T-helper 1 cell treated with Interleukin-12 subunit alpha and Interleukin-12 subunit beta and Interleukin-4 antibody, amounts not matched to agents 30 μg/mL and 1 μg/mL, for 36 hours (primary cell): Measurements from ENCODE around the gene SCO1.
A peak's percentile ranks its signal among the peaks of the same experiment; 100 is the strongest.
"Not testable (repeated sequence)": the region's sequence is repeated elsewhere in the genome, so short reads cannot be mapped to it uniquely, and the experiment has no call there.

Source experiments
- H3K27ac Mint-ChIP-seq: one replicate; pipeline ENCODE4 v1.8.0; 2021; ENCODE audit warnings: mild to moderate bottlenecking, mixed read lengths
- H3K27me3 Mint-ChIP-seq: one replicate; pipeline ENCODE4 v1.8.0; 2021; ENCODE audit warnings: low read depth, mixed read lengths
- H3K36me3 Mint-ChIP-seq: one replicate; pipeline ENCODE4 v1.8.0; 2021; ENCODE audit warnings: low read depth, mixed read lengths
- H3K4me1 Mint-ChIP-seq: one replicate; pipeline ENCODE4 v1.8.0; 2021; ENCODE audit warnings: low read depth, mixed read lengths
- H3K4me3 Mint-ChIP-seq: one replicate; pipeline ENCODE4 v1.8.0; 2021; ENCODE audit warnings: mild to moderate bottlenecking, moderate library complexity, mixed read lengths
- H3K9me3 Mint-ChIP-seq: one replicate; pipeline ENCODE4 v1.8.0; 2021; ENCODE audit warnings: mixed read lengths

Gene SCO1

GRCh38 chr17:10732121-10732520 is 34.8 kb upstream of the SCO1 start:
- not testable (repeated sequence) for H3K9me3 Mint-ChIP-seq, H3K27ac Mint-ChIP-seq, H3K36me3 Mint-ChIP-seq, H3K4me3 Mint-ChIP-seq
- peaks cover 14% of the 10 kb centered on the region for H3K4me1 Mint-ChIP-seq
- peaks cover 27% of the 10 kb centered on the region for H3K27me3 Mint-ChIP-seq

GRCh38 chr17:10731408-10731879 is 34.1 kb upstream of the SCO1 start:
- Mint-ChIP-seq H3K4me1 (peaks cover 13% of the 10 kb centered on the region), H3K27ac (no peak overlapping the region), H3K4me3 (no peak overlapping the region), H3K9me3 (no peaks in the 10 kb centered on the region), H3K36me3 (peaks cover 1% of the 10 kb centered on the region), H3K27me3 (peaks cover 28% of the 10 kb centered on the region)

DNA sequence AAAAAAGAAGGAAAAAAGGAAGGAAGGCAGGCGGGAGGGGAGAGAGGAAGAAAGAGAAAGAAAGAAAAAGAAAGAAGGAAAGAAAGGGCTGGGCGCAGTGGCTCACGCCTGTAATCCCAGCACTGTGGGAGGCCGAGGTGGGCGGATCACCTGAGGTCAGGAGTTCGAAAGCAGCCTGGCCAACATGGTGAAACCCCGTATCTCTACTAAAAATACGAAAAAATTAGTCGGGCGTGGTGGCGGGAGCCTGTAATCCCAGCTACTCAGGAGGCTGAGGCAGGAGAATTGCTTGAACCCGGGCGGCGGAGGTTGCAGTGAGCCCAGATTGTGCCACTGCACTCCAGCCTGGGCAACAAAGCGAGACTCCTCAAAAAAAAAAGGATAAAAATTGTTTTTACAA is 32.9 kb upstream of the SCO1 start:
- H3K27ac Mint-ChIP-seq = peak overlapping the region; percentile 63
- H3K9me3 Mint-ChIP-seq, H3K36me3 Mint-ChIP-seq: not testable (repeated sequence)
- H3K4me1 Mint-ChIP-seq = peaks cover 13% of the 10 kb centered on the region
- peak overlapping the region; percentile 99 for H3K4me3 Mint-ChIP-seq
- peaks cover 28% of the 10 kb centered on the region for H3K27me3 Mint-ChIP-seq

DNA sequence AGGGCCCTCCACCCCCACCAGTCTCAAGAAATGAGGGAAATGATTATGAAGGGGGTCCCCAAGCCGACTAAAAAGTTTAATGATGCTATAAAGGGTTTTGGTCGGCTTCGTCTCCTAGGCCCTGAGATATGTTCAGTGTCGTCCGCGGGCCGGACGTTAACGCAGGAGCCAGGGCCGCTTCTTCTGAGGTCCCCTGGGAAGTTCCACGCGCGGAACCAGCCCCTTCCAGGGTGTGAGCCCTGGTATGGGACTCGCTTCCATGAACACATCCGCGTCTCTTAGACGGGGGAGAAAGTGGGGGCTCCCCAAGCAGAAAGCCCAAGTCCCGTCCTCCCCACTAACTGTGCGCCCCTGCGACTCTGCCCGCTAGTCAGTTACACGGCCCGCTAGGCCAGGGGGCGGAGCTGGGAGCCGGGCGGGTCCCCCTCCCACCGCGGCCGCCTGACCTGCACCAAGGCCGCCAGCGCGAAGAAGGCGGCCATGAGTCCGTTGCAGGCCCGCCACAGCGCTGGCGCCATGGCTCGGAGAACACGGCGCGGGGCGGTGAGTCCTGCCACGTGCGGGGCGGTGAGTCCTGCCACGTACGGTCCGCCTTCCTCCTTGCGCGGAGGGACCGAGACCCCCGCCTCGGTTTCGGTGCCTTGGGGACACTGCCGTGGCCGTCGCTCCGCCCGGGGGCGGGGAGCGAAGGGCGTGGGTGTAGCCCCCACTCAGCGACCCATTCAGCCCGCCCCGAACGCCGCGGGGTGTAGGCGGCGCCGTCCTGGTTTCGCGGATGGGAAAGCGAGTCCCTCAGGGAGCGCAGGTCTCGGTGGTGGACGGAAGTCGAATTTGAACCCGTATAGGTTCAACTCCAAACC is 32.2 kb upstream of the SCO1 start, which contains the start of gene TMEM220:
Gene TMEM220, minus strand, starts transcription at position 690 of the 860 bp plus-strand sequence. Its CDS starts 172 bp downstream, at position 518.
- Mint-ChIP-seq H3K27ac (peak within 1 kb of the TSS; percentile 63), H3K36me3 (peaks cover 1% of the 10 kb centered on the region), H3K9me3 (no peaks in the 10 kb centered on the region)

GRCh38 chr17:10728331-10728892 is 31.1 kb upstream of the SCO1 start:
- no peak overlapping the region for H3K4me3 Mint-ChIP-seq
- H3K9me3 Mint-ChIP-seq = no peaks in the 10 kb centered on the region
- no peak overlapping the region for H3K27ac Mint-ChIP-seq
- peaks cover 13% of the 10 kb centered on the region for H3K4me1 Mint-ChIP-seq
- peaks cover 24% of the 10 kb centered on the region for H3K27me3 Mint-ChIP-seq
- H3K36me3 Mint-ChIP-seq = peaks cover 1% of the 10 kb centered on the region

More for the DNA sequence above, 32.2 kb upstream of the SCO1 start, which contains the start of gene TMEM220:
- Mint-ChIP-seq H3K27me3 (peaks cover 27% of the 10 kb centered on the region), H3K4me3 (peak within 1 kb of the TSS; percentile 99), H3K4me1 (peaks cover 13% of the 10 kb centered on the region)

- peaks cover 13% of the 10 kb centered on the region for H3K4me1 Mint-ChIP-seq
- H3K27me3 Mint-ChIP-seq = peaks cover 18% of the 10 kb centered on the region
- H3K4me3 Mint-ChIP-seq = no peak overlapping the region
- no peaks in the 10 kb centered on the region for H3K9me3 Mint-ChIP-seq
- H3K27ac Mint-ChIP-seq = no peak overlapping the region
- peaks cover 1% of the 10 kb centered on the region for H3K36me3 Mint-ChIP-seq
Observed at GRCh38 chr17:10727192-10727591, 29.9 kb upstream of the SCO1 start.

- Mint-ChIP-seq H3K9me3 (no peaks in the 10 kb centered on the region), H3K36me3 (peaks cover 1% of the 10 kb centered on the region), H3K27me3 (peaks cover 15% of the 10 kb centered on the region), H3K4me3 (no peak overlapping the region), H3K4me1 (peaks cover 13% of the 10 kb centered on the region), H3K27ac (no peak overlapping the region)
Observed at GRCh38 chr17:10726196-10726595, 28.9 kb upstream of the SCO1 start.

DNA sequence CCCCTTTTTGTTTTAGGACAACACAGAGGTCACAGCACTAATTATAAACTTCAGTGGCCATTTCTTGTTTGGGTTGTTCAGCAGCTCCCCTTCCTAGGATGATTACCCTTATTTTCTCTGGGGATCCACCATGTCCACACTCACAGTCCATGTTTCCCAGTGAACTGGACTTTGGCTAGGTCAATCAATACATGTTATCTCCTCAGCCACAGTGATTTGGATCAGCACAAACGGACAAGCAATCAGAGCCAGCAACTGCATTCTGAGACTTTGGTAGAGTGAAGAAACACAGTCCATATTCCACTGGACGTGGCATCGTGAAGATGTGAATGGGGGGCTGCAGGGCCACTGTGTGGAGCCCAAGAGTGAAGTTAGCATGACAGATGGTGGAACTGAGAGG is 27.9 kb upstream of the SCO1 start:
- Mint-ChIP-seq H3K36me3 (peaks cover 1% of the 10 kb centered on the region), H3K4me1 (peaks cover 6% of the 10 kb centered on the region), H3K4me3 (no peak overlapping the region), H3K9me3 (no peaks in the 10 kb centered on the region), H3K27ac (no peak overlapping the region), H3K27me3 (peaks cover 9% of the 10 kb centered on the region)

DNA sequence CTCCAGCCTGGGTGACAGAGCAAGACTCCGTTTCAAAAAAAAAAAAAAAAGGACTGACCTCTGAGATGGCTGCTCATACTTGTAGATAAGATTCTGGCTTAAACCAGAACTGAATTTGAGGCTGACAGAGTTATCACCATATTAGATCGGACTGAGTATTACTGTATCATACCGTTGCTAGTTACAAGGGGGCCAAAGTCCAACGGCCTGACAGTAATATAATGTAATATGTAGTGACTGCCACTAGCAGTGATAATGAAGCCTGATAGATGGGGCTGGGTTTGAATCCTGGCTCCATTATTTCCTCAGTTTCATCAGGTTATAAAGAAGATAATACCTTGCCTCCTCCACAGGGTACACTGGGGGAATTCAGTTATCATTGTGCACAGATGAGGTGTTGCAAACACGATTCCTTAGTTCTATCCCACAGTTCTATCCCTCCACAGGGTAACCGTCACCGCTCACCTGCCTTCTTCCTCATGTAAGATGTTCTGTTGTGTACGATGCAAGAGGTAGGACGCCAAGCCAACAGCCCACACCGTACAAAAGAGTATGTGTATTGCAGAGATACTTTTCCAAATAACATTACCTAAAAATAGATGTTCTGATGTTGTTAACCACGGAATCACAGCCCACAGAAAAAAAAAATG is 27.3 kb upstream of the SCO1 start:
- Mint-ChIP-seq H3K27ac (no peak overlapping the region), H3K4me1 (peaks cover 3% of the 10 kb centered on the region), H3K9me3 (no peaks in the 10 kb centered on the region), H3K36me3 (peaks cover 1% of the 10 kb centered on the region), H3K27me3 (peaks cover 5% of the 10 kb centered on the region), H3K4me3 (no peak overlapping the region)

DNA sequence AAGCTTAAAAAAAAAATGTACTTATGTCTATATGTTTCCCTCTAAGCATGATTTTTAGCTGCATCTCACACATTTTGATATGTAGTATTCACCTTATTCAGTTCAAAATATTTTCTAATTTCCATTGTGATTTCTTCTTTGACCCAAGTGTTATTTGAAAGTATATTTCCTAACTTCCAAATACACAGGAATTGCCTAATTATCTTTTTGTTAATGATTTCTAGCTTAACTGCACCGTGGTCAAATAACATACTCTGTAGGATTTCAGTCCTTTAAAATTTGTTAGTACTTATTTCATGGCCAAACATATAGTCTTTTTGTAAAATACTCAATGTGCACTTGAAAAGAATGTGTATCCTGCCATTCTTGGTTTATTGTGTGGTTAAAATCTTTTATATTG is 21.2 kb upstream of the SCO1 start:
- Mint-ChIP-seq H3K27ac (no peak overlapping the region), H3K27me3 (no peaks in the 10 kb centered on the region), H3K4me1 (no peaks in the 10 kb centered on the region), H3K4me3 (no peak overlapping the region), H3K9me3 (no peaks in the 10 kb centered on the region), H3K36me3 (peaks cover 3% of the 10 kb centered on the region)

DNA sequence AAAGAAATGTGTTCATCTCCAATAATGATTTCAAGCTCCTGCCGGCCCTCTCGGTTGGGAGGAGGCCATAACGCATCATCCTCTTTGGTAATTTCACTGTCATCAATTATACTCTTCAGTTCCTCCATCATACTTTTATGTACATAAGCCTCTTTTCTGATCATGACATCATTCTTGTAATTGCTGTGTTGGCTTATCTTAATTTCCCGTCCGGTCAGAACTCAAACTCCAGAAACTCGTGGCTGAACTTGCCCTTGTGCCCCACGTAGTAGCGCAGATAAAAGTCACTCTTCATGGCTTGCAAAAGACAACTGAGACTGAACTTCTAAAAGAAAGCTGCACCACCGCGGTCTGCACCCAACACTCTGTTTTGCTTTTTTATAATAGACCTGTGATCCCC is 18.9 kb upstream of the SCO1 start:
- Mint-ChIP-seq H3K9me3 (no peaks in the 10 kb centered on the region), H3K4me3 (no peak overlapping the region), H3K27me3 (no peaks in the 10 kb centered on the region), H3K4me1 (no peaks in the 10 kb centered on the region), H3K27ac (no peak overlapping the region), H3K36me3 (peaks cover 19% of the 10 kb centered on the region)

GRCh38 chr17:10713318-10713717 is 16.0 kb upstream of the SCO1 start:
- peaks cover 38% of the 10 kb centered on the region for H3K36me3 Mint-ChIP-seq
- no peaks in the 10 kb centered on the region for H3K27me3 Mint-ChIP-seq
- no peaks in the 10 kb centered on the region for H3K9me3 Mint-ChIP-seq
- H3K4me1 Mint-ChIP-seq = peaks cover 6% of the 10 kb centered on the region
- H3K27ac Mint-ChIP-seq = no peak overlapping the region
- H3K4me3 Mint-ChIP-seq = no peak overlapping the region

DNA sequence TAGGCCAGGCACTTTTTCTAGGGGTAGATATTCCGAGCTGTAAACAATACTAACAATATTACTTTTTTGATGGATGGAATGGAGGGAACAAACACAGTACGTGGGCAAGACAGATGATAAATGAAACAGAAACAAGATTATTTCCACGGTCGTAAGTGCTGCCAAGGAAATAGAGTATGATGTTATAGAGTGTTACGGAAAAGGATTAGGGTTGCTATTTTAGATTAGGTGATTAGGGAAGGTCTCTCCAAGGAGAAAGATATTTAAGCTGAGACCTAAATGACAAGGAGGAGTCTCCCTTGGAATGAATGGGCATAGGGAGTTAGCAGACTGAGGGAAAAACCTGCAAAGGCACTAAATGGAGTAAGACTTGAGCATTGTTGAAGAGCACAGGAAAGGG is 8.4 kb upstream of the SCO1 start:
- Mint-ChIP-seq H3K9me3 (no peaks in the 10 kb centered on the region), H3K4me1 (peaks cover 34% of the 10 kb centered on the region), H3K27me3 (no peaks in the 10 kb centered on the region), H3K4me3 (no peak overlapping the region), H3K36me3 (peaks cover 36% of the 10 kb centered on the region), H3K27ac (no peak overlapping the region)

DNA sequence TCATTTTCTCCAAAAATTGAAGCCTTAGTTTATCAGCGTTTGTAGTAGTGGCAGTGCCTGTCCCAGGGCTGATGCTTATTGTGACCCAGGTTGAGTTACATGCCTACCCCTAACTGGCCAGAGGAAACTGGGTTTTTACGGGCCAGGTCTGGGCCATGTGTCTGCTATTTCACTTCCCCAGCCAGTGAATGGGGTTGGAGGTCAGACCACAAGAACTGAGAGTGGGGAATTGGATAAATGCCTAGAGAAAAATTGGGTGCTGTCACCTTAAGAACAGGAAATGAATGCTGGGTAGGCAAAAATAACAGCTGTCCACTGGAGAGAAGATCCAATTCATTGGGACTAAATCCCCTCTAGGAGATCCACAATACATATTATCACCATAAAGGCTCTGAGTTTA is 5.2 kb upstream of the SCO1 start:
- Mint-ChIP-seq H3K27ac (peak overlapping the region; percentile 29), H3K4me1 (peaks cover 45% of the 10 kb centered on the region), H3K4me3 (no peak overlapping the region), H3K27me3 (no peaks in the 10 kb centered on the region), H3K36me3 (peaks cover 18% of the 10 kb centered on the region), H3K9me3 (no peaks in the 10 kb centered on the region)

- Mint-ChIP-seq H3K36me3 (peaks cover 15% of the 10 kb centered on the region), H3K4me3 (peak overlapping the region; percentile 62), H3K9me3 (no peaks in the 10 kb centered on the region), H3K27me3 (no peaks in the 10 kb centered on the region), H3K4me1 (peaks cover 46% of the 10 kb centered on the region), H3K27ac (peak overlapping the region; percentile 83)
Observed at GRCh38 chr17:10699856-10700255, 2.5 kb upstream of the SCO1 start.
